NCI-H1092 treated with DMSO at 0.1 percent for 48 hours (cell line): Measurements from ENCODE around the gene TUBB3.

Source experiments
- DNase-seq: peaks from one replicate; lab custom pipeline; 2025; lab: John Stamatoyannopoulos, UW

The TUBB3 gene

GRCh38 chr16:89938175-89938885 lies 15.2 kb downstream of the TUBB3 start:
- no peak for DNase-seq

DNA sequence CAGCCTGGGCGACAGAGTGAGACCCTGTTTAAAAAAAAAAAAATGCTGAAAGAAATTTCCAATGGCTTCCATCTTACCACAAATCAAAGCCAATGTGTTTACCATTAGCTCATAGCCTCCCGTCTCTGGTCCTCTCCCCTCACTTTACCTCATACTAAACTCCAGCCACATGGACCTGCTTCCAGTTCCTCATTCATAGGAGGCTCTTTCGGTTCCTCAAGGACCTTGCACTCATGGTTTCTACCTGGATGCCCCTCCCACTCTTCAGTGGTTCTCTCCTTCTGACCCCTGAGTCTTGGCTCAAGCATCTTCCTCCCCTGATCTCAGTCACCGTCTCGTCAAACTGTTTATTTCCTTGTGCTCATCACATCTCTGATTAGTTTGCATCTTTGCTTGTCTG lies 21.6 kb downstream of the TUBB3 start:
- no peak for DNase-seq

DNA sequence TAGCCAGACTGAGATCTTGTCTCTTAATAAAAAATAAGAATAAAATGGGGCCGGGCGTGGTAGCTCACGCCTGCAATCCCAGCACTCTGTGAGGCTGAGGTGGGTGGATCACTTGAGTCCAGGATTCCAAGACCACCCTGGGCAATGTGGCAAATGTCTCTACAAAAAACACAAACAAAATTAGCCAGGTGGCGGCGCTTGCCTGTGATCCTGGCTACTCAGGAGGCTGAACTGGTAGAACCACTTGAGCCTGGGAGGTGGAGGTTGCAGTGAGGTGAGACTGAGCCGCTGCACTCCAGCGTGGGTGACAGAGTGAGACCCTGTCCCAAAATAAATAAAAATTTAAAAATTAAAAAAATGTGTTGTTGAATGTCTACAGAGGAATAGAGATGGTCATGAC lies 22.5 kb downstream of the TUBB3 start:
- no peak for DNase-seq

DNA sequence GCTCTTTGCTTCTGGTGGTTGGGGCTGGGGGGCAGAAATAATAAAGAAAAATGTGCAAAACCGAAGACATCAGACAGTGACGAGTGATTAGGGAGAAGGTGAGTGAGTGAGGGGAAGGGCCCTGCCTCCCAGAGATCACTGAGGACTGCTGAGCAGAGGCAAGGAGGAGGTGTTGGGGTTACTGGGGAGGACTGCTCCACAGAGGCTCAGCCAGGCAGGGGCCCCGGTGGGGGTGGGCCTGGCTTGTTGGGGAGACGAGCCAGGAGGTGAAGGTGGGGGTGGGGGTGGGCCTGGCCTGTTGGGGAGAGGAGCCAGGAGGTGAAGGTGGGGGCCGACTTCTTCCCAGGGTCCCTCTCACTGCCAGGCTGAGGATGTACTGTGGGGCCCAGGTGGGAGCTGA lies 23.4 kb downstream of the TUBB3 start:
- no peak for DNase-seq

DNA sequence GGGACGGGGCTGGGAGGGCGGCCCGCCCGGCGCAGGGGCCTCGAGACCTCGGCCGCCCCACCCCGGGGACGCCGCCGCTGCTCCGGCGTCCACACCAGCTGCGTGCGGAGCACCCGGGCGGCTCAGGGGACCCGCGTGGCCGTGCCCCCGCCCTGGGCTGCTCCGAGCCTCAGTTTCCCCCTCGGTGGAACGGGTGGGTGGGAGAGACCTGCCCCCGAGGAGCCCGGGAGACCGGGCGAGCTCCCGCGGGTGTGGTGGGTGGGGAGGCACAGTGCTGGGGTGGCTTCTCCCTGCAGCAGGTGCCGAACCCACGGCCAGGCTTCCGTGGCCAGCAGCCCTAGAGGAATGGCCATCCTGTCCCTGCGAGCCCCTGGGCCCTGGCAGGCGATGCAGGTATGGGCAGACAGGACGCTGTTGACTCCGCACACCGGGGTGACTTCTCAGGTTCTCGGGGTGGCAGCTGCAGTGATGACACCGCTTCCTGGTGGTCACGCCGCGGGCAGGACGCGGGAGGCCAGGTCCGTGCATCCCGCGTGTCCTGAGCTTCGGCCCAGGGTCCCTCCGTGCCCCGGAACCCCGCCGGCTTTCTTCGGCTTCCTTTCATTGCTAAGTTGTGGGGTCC lies 26.1 kb downstream of the TUBB3 start:
- DNase-seq: no peak

GRCh38 chr16:89949756-89950155 lies 26.6 kb downstream of the TUBB3 start:
- peak; percentile 6 for DNase-seq

DNA sequence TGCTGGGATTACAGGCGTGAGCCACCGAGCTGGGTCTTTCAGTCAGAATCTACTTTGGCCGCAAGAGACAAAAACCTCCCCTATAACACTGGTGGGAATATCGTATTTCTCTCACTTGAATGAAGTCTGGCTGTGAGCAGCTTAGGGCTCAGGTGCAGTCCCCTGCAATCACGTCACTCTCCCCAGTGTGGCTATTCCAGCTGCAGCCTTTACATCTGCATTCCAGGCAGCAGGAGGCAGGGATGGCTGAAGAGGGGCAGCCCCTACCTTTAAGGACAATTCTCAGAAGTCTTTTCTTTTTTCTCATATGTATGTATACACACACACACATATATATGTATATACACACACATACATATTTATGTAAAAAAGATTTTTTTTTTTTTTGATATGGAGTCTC lies 28.4 kb downstream of the TUBB3 start:
- DNase-seq: no peak

DNA sequence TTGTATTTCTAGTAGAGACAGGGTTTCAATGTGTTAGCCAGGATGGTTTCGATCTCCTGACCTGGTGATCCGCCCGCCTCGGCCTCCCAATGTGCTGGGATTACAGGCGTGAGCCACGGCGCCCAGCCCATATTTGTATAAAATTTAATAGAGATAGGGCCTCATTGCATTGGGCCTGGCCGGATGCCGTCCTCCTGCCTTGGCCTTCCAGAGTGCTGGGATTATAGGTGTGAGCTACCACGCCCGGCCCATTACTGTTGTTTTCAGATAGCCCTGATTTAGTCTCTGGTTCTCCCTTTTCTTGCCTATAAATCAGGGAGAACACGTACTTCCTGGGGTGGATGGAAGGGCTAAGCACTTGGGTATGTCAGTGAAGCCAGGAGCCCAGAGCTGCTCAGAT lies 28.9 kb downstream of the TUBB3 start:
- no peak for DNase-seq

DNA sequence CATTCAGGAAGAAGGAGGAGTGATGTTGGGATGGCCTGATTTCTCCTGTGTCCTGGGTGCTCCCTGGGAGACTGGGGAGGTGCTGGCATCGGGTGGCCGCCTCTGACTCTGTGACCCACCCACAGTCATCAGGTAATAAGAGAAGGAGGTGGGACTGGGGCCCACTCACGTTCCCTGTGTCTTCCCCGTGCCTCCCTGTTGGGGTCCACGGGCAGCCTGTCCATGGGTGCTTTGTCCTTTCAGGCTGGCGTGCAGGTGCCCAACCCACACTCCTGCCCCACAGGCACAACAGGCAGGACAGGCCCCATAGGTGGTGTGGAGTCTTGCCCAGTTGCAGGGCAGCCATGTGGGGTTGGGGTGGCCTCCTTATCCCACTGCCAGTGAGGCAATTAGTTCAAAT lies 29.4 kb downstream of the TUBB3 start:
- no peak for DNase-seq

DNA sequence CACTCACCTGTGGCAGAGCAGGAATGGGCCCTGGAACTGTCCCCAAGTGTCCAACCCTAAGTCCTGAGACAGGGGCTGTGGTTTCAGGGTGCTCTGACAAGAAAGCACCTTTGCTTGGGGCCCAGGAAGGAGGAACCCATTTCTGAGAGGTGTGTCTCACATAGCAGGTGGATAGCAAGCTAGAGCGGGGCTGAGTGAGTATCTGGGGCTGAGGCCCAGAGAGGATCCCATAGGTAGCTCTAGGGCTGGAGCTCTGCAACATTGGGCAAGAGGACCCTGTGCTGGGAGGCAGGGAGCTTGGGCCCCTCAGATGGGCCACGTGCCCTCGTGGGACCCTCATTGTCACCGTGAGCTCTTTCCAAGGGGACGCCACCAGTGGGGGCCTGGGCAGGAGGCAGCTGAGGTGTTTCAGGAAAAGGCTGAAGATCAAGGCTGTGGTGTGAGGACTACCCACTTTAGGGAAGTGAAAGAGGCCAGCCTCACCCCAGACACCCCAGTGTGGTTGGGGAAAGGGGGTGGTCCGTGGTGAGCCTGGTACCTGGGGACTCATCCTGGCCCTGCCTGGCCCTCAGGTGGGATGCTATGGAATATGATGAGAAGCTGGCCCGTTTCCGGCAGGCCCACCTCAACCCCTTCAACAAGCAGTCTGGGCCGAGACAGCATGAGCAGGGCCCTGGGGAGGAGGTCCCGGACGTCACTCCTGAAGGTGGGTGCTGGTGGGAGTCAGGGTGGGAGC lies 30.7 kb downstream of the TUBB3 start:
- DNase-seq: no peak

DNA sequence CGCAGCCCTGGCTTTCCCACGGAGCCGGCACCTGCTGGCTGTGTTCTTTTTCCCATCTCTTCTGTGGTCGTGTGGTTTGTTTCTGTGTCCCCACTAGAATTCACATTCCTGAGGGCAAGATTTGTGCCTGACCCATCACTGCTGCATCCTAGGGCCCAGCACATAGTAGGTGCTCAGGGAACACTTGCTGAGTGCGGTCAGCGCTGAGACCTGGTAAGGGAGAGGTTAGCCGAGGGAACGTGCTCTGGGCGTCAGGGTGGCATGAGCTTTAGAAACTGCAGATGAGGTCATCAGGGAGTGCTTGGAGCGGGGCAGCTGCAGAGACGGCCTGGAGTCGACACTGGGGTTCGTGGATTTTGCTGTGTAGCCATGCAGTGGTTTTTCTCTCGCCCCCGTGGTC lies 31.3 kb downstream of the TUBB3 start:
- DNase-seq: no peak

- no peak for DNase-seq
These were observed 32.0 kb downstream of the TUBB3 start for GRCh38 chr16:89955001-89955685.

GRCh38 chr16:89956505-89957215 lies 33.5 kb downstream of the TUBB3 start:
- no peak for DNase-seq

DNA sequence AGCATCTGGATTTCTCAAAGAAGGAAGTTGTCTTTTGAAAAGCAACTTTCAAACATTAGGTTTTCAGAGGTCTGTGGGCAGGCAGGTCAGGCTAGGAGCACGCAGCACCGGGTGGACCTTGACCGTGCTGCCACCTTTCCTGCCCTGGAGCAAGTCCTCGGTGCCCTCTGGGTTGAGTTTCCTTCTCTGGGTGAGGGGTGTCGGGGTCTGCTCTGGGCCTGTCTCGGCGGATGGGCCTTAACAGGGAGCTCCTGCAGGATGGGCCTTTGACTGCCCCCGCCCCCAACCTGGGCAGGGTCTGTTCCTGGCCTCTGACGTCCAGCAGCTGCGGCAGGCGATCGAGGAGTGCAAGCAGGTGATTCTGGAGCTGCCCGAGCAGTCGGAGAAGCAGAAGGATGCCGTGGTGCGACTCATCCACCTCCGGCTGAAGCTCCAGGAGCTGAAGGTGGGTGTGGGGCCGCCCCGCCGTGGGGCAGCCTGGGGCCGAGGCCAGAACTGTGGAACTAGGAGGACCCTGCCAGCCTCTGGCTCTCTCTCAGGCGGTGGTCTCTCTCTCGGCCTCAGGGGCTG lies 34.2 kb downstream of the TUBB3 start:
- no peak for DNase-seq

DNA sequence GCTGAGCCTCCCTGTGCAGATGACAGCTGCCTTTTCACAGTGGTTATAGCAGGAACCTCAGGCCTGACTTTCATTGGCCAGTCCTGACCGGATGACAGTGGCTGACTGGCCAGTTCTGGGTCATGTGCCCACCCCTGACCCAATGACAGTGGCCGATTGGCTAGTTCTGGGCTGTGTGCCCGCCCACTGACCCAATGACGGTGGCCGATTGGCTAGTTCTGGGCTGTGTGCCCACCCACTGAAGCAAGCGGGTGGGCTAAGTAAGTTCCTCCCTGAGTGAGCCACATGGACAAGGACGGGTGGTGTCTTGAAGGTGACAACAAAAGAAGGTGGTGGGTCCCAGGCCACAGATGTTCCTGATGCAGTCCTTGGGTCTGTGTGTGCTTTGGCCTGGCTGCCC lies 34.9 kb downstream of the TUBB3 start:
- DNase-seq: no peak

DNA sequence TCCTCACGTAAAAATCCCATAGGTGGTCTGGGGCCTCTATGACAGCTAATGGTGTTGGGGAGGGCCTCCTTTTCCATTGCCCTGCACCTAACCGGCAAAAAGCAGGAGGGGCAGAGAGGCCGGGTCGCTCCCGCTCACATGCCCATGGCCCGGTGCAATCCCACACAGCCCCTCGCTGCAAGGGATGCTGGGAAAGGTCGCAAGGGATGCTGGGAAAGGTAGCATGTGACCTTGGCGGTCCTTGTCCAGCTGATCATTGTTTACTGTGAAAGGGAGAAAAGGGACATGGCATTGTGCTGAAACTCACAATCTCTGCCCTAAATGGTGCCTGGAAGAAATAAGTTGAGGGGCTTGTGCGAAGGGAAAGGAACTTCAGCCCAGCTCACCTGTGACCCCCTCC lies 35.5 kb downstream of the TUBB3 start:
- no peak for DNase-seq

DNA sequence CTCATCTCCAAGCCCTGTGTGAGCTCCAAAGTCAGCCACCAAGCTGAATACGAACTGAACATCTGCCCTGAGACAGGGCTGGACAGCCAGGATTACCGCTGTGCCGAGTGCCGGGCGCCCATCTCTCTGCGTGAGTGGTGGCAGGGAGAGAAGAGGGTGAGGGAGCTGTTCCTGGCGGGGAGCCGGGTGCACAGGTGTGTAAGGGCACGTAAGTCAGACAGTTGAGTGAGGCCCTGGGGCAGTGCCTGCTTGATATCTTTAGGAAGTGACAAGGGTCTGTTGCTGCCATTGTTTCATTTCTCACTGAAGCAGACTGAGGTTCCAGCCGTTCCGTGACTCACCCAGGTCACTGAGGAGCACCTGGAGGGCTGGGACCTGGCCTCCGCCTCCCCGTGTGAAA lies 37.8 kb downstream of the TUBB3 start:
- DNase-seq: no peak

- no peak for DNase-seq
These were observed 38.8 kb downstream of the TUBB3 start for GRCh38 chr16:89961920-89962319.

- no peak for DNase-seq
These were observed 39.8 kb downstream of the TUBB3 start for GRCh38 chr16:89962754-89963498.

- DNase-seq: no peak
These were observed 41.1 kb downstream of the TUBB3 start for GRCh38 chr16:89964201-89964600.
